Thyroid gland (tissue), 4 donors: ENCODE results near the gene CDH4. TPM values are rescaled to one million over a fixed set of nuclear protein-coding genes. Genes with fewer than 3 reads are reported as not detected.

Experiments used
- DNase-seq, 2 donors: peaks; one replicate each; pipeline ENCODE4 v3.0.0-alpha.2; 2019
- H3K27ac ChIP-seq, 3 donors: fragments of 200-600 bp; sonication (generic); 1 replicate in 2 of 3; 2 replicates in 1 of 3; pipeline ENCODE4 v1.5.1; 2016 to 2019; ENCODE audit warnings: mild to moderate bottlenecking in 1 of 3, moderate library complexity in 1 of 3
- H3K27me3 ChIP-seq: fragments of 200-600 bp; sonication (generic); one replicate; pipeline ENCODE4 v1.5.1; 2019
- H3K36me3 ChIP-seq, 2 donors: fragments of 200-600 bp; sonication (generic); one replicate each; pipeline ENCODE4 v1.5.1; 2016 to 2019
- H3K4me1 ChIP-seq, 2 donors: fragments of 200-600 bp; sonication (generic); one replicate each; pipeline ENCODE4 v1.5.1; 2017 to 2019
- H3K4me3 ChIP-seq, 3 donors: fragments of 200-600 bp; sonication (generic); replicated peaks in 1 of 3; 1 replicate in 2 of 3; 2 replicates in 1 of 3; pipeline ENCODE4 v1.5.1; 2016; ENCODE audit warnings: mild to moderate bottlenecking in 1 of 3
- H3K9me3 ChIP-seq: fragments of 200-600 bp; sonication (generic); one replicate; pipeline ENCODE4 v1.5.1; 2017
- POLR2A ChIP-seq, 2 donors: fragments of 450-650 bp; IDR thresholded peaks; one replicate each; pipeline ENCODE4 v1.6.1; 2017; ENCODE audit warnings: antibody characterized with exemption in 2 of 2, mild to moderate bottlenecking in 2 of 2, moderate library complexity in 1 of 2
- WGBS, 2 donors: methylation state at CpG; one replicate each; pipeline ENCODE4 v1.1.5; 2017; 5-methylcytosine and 5-hydroxymethylcytosine counted together
- intact Hi-C: fragments of 100-400 bp; cut with DNase I; formaldehyde crosslinking; loops from one replicate; pipeline ENCODE4 v1.15.1; 2023
- total RNA-seq, 4 donors: library from RNA; depleted of rRNA; stranded (reverse); fragments of >200 nt; gene quantifications; one replicate each; pipeline ENCODE4 v1.2.3, GENCODE V29; 2016
- TF ChIP-seq, protein P1 (sequence below), 6 experiments: fragments of 200-600 bp in 3 of 6; fragments of 450-650 bp in 3 of 6; sonication (generic) in 3 of 6; IDR thresholded peaks; one replicate each; pipeline ENCODE4 v1.5.1; 2016 to 2019; ENCODE audit warnings: antibody characterized with exemption in 6 of 6, mild to moderate bottlenecking in 2 of 6, inconsistent platforms in 1 of 6, moderate library complexity in 1 of 6

CDH4 gene
- total RNA-seq, 4 donors from 2014 or later, result 0.22 to 0.29 (median 0.29) TPM; not detected in 1

DNA sequence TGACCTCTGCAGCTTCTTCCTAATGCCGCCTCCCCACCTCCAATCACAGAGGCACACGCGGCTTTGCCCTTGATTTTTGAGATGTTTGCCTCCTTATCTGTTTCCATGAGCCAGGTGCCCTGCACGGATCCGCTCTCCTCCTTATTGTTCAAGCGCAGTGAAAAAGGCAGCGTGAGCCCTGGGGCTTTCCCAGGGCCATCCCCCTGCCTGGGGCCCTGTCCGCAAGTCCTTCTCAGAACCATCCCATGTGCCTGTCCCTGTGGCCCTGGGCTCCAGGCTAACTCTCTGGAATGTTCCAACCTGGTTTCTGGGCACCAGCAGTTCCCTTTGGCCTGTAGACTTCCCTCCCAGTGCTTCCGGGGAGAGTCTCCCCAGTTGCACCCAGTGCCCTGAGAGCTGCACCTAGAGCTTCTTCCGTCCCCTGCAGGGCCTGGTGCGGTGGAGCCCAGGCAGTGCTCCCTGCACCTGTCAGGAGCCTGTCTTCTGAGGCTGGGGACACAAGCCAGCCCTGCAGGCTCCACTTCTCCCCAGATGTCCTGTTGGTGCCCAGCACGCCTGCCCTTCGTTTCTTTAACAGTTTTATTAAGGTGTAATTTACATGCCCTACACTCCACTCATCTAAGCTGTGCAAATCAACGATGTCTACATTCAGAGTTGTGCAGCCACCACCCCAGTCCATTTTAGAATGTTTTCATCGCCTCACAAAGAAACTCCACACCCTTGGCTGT is 330.3 kb downstream of the CDH4 start:
- 75 to 81% methylated on average over 13 to 15 of the region's 15 CpGs for WGBS, 2 donors
- Histone ChIP-seq H3K4me1 (no peaks in the 10 kb centered on the region), H3K36me3 (no peaks in the 10 kb centered on the region), H3K27ac (no peak overlapping the region), H3K27me3 (no peaks in the 10 kb centered on the region), H3K9me3 (no peaks in the 10 kb centered on the region), H3K4me3 (no peak overlapping the region)
- DNase-seq, result no peak
- TF ChIP-seq POLR2A (IDR thresholded peaks at IDR 0.05), result no peak
- TF ChIP-seq, protein P1, sequence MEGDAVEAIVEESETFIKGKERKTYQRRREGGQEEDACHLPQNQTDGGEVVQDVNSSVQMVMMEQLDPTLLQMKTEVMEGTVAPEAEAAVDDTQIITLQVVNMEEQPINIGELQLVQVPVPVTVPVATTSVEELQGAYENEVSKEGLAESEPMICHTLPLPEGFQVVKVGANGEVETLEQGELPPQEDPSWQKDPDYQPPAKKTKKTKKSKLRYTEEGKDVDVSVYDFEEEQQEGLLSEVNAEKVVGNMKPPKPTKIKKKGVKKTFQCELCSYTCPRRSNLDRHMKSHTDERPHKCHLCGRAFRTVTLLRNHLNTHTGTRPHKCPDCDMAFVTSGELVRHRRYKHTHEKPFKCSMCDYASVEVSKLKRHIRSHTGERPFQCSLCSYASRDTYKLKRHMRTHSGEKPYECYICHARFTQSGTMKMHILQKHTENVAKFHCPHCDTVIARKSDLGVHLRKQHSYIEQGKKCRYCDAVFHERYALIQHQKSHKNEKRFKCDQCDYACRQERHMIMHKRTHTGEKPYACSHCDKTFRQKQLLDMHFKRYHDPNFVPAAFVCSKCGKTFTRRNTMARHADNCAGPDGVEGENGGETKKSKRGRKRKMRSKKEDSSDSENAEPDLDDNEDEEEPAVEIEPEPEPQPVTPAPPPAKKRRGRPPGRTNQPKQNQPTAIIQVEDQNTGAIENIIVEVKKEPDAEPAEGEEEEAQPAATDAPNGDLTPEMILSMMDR (IDR thresholded peaks at IDR 0.05), result no peak
- intact Hi-C loops, result no loop called here

GRCh38 chr20:61583356-61583755 is 331.3 kb downstream of the CDH4 start:
- Histone ChIP-seq H3K36me3 (no peaks in the 10 kb centered on the region), H3K27me3 (no peaks in the 10 kb centered on the region), H3K27ac (no peak overlapping the region), H3K4me3 (no peak overlapping the region), H3K9me3 (no peaks in the 10 kb centered on the region), H3K4me1 (no peaks in the 10 kb centered on the region)
- WGBS, 2 donors, result 78 to 82% methylated on average over 6 to 9 of the region's 9 CpGs
- intact Hi-C loops, result no loop called here
- DNase-seq, result no peak
- TF ChIP-seq, protein P1 (IDR thresholded peaks at IDR 0.05), result no peak
- no peak for TF ChIP-seq POLR2A (IDR thresholded peaks at IDR 0.05)

DNA sequence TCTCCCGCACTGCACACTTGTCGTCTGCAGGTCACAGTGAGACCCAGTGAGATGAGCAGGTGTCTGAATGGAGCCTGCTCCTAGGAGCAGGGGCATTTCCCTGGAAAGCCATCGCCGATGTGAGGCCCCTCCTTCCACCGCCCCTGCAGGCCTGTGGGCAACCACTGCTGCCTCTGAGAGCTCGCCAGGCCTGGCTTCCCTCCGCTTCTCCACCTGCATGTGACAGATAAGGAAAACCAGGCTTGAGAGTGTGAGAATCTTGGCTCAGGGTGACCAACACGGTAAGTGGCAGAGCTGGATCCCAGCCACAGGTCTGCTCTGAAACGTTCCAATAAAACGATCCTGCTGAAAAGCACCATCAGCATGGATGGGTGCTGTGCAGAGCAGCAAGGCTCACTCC is 332.8 kb downstream of the CDH4 start:
- Histone ChIP-seq H3K27ac (no peak overlapping the region), H3K27me3 (no peaks in the 10 kb centered on the region), H3K9me3 (no peaks in the 10 kb centered on the region), H3K36me3 (no peaks in the 10 kb centered on the region), H3K4me3 (no peak overlapping the region), H3K4me1 (no peaks in the 10 kb centered on the region)
- TF ChIP-seq, protein P1 (IDR thresholded peaks at IDR 0.05), result no peak
- no peak for TF ChIP-seq POLR2A (IDR thresholded peaks at IDR 0.05)
- peak; percentile 36 to 45 for DNase-seq
- 30 to 36% methylated on average over 9 of the region's 10 CpGs for WGBS, 2 donors
- intact Hi-C loops, result no loop called here

DNA sequence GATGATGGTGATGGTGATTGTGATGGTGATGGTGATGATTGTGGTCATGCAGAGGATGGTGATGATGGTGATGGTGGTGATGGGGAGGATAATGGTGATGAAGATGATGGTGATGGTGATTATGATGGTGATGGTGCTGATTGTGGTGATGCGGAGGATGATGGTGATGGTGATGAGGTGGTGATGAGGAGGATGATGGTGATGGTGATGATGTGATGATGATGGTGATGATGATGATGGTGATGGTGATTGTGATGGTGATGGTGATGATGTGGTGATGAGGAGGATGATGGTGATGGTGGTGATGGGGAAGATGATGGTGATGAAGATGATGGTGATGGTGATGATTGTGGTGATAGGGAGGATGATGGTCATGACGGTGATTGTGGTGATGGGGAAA is 333.7 kb downstream of the CDH4 start:
- Histone ChIP-seq H3K36me3 (no peaks in the 10 kb centered on the region), H3K27me3 (no peaks in the 10 kb centered on the region), H3K4me1 (no peaks in the 10 kb centered on the region), H3K4me3 (no peak overlapping the region), H3K9me3 (no peaks in the 10 kb centered on the region), H3K27ac (no peak overlapping the region)
- TF ChIP-seq POLR2A (IDR thresholded peaks at IDR 0.05), result no peak
- TF ChIP-seq, protein P1 (IDR thresholded peaks at IDR 0.05), result no peak
- intact Hi-C loops, result no loop called here
- WGBS, 2 donors, result 95 to 96% methylated on average over 2 of the region's 2 CpGs
- DNase-seq, result no peak

DNA sequence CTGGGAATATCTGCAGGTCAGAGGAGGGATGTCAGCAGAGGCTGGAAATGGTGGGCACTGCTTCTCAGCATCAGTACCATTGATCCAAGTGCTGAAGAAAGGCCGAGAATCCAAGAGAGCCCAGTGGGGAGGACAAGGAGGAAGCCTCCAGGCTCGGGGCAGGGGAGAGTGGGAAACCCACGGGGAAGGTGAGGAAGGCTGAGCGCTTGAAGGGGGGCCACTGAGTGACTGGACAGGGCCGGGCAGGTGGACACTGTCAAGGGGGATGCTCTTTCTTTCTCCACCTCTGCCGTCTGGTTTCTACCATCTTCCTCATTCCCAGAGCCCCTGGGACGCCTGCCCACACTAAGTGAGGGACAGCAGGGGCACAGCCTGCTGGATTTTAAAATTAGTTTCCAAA is 335.0 kb downstream of the CDH4 start:
- no peak overlapping the region for H3K27ac ChIP-seq
- H3K4me1 ChIP-seq, result no peaks in the 10 kb centered on the region
- no peak for DNase-seq
- WGBS, 2 donors, result 88 to 92% methylated on average over 7 of the region's 7 CpGs
- H3K27me3 ChIP-seq, result no peaks in the 10 kb centered on the region
- H3K4me3 ChIP-seq, result no peak overlapping the region
- H3K9me3 ChIP-seq, result no peaks in the 10 kb centered on the region
- no peaks in the 10 kb centered on the region for H3K36me3 ChIP-seq
- TF ChIP-seq, protein P1 (IDR thresholded peaks at IDR 0.05), result no peak
- no peak for TF ChIP-seq POLR2A (IDR thresholded peaks at IDR 0.05)
- intact Hi-C loops, result no loop called here
